GM13977 (cell line): Measurements from ENCODE around the gene SLC8A1.

Experiments
- DNase-seq: peaks from one replicate; pipeline ENCODE4 v3.0.0; 2012; ENCODE audit warnings: low spot score
- in situ Hi-C: fragments of 300-500 bp; cut with MboI; formaldehyde crosslinking; loops from one replicate; pipeline ENCODE4 v1.12.0; 2022; ENCODE audit warnings: low sequenced_read_pairs, low pct_unique_long_range_greater_than_20kb, mixed read lengths, inconsistent platforms; ENCODE audit not compliant: unreplicated experiment
- TF ChIP-seq, protein P1 (sequence below): IDR thresholded peaks from 2 replicates; pipeline ENCODE4 v1.5.1; 2012; ENCODE audit warnings: mild to moderate bottlenecking, control low read depth; ENCODE audit not compliant: insufficient read depth; ENCODE audit errors: extremely low read depth, missing control alignments

The SLC8A1 gene

DNA sequence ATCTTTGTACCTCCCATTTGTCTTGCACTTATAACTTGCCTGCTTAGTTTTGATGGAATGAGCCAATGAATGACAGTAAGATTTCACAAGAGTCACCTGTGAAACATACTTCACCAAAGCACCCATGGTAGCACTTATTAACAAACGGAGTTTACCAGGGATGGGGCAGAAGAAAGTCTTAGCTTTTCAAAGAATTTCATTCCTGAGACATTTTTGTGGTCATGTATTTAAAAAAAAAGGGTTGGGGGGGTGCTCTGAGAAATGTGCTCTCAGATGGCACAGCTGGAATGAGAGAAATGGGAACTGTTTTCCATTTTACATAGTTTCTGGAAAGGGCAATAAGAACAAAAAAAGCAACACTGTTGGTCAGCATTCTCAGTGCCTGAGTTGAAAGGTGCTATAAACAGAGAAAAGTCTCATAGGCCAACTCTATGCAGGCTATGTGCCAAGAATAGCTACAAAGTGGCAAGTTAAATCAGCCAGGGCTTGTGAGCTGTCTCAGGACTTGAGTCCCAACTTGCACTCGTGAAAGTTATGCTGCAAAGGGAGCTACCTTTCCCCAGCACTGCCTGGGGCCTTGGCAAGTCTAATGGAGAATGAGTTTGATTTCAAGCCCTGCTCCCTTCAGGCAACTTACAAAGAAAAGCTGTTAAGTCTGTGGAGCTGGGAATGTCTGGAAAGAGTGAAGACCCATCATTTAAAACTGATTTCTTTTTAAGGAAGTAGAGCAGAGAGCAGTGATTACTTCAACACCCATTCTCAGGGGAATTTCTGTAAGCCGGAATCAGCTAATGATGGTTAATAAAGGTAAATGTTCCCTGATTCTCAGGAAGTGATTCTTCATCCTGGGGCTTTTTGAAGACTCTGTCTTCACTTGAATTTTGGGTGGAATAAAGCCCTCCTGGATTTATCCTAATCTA lies 170.6 kb downstream of the SLC8A1 start:
- no peak for DNase-seq
- TF ChIP-seq, protein P1, sequence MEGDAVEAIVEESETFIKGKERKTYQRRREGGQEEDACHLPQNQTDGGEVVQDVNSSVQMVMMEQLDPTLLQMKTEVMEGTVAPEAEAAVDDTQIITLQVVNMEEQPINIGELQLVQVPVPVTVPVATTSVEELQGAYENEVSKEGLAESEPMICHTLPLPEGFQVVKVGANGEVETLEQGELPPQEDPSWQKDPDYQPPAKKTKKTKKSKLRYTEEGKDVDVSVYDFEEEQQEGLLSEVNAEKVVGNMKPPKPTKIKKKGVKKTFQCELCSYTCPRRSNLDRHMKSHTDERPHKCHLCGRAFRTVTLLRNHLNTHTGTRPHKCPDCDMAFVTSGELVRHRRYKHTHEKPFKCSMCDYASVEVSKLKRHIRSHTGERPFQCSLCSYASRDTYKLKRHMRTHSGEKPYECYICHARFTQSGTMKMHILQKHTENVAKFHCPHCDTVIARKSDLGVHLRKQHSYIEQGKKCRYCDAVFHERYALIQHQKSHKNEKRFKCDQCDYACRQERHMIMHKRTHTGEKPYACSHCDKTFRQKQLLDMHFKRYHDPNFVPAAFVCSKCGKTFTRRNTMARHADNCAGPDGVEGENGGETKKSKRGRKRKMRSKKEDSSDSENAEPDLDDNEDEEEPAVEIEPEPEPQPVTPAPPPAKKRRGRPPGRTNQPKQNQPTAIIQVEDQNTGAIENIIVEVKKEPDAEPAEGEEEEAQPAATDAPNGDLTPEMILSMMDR: no peak
- in situ Hi-C loops: no loop called here

DNA sequence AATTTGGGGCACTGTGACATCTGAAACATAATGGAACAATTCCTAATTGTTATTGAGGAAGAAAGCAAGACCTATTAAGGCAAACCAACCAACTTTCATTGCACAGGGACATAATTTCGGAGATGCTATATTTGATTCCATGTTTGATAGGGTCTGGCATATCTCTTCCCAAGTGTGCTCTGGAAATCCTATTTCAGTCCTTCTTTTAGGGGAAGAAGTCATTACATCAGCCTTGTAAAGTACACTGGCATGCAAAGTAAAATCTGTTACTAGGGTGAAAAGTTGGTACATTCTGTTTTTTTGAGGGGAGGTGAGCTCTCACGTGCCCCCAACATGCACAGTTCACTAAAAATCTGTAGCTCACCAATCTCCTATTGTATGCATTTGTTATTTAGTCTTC lies 172.4 kb downstream of the SLC8A1 start:
- in situ Hi-C loops: no loop called here
- DNase-seq: no peak
- TF ChIP-seq, protein P1: no peak

DNA sequence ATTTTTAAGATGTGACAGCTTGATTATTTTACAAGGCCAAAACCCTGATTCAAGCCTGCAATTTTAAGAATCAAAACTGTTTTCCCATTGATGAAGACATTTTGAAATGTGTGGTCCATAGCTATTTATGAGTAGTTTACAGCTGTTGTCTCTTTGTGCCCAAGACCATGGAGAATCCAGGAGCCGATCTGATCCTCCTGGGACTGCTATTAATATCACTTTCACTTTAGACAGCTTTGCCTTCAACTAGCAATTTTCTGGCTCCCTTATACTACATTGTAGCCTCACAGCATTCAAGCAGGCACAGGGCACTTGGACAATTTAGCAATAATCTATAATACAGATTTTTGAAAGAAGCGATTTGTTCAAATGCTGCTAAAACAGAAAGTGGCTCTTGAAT lies 172.9 kb downstream of the SLC8A1 start:
- DNase-seq: no peak
- in situ Hi-C loops: no loop called here
- TF ChIP-seq, protein P1: no peak

GRCh38 chr2:40276076-40276475 lies 175.8 kb downstream of the SLC8A1 start:
- TF ChIP-seq, protein P1: no peak
- DNase-seq: no peak
- in situ Hi-C loops: no loop called here

DNA sequence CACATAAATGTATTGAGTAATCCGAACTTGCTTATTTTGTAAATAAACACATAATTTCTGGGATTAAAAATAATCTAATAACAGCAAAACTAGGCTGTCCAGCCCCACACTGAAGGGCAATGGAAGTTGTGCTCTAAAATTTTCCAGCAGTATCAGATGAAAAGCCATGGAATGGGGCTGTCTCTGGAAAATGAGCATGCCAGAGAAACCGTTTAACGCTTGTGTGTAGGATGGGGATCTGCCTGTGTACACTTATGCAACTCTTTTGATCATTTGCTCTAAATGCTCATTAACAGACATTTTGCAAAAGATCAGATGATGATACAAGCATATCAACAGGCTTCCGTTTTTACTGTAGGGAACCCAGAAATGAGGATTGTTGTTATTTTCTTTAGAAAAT lies 177.6 kb downstream of the SLC8A1 start:
- TF ChIP-seq, protein P1: no peak
- DNase-seq: no peak
- in situ Hi-C loops: no loop called here

DNA sequence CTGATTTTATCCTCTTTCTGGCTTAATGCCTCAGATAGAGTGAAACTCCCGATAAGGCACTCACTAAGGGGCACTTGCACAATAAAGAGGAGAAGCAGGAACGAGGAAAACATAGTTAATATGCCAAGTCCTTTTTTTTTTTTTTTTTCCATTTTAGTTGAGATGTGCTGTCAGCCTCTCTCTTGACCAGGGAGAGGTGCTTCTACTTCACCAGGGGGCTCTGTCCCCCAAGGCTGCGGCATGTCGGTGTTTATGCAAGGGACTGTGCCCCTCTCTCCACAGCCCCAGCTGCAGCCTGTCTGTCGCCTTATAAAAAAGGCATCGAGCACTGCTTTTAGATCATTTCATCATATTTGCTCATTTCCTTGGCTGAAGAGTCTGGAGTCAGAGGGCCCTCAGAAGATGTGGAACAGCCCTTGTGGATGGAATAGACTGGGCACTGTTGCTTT lies 178.1 kb downstream of the SLC8A1 start:
- in situ Hi-C loops: no loop called here
- TF ChIP-seq, protein P1: no peak
- DNase-seq: no peak
